HCT116 (cell line): ENCODE results near the gene NFX1. TPM values are rescaled to one million over a fixed set of nuclear protein-coding genes. Genes with fewer than 3 reads are reported as not detected.

Source experiments
- total RNA-seq: library from RNA; stranded (reverse); gene quantifications from one replicate; pipeline ENCODE4 v1.2.1, GENCODE V29; 2021; ENCODE audit not compliant: unreplicated experiment

NFX1 gene
- total RNA-seq, 1 experiment from 2014 or later: 31.7 TPM

Other genes starting within 250 kb of the NFX1 start
- gene SMU1, start 213.8 kb upstream of the NFX1 start, total RNA-seq: 30.5 TPM
- gene B4GALT1, start 123.2 kb upstream of the NFX1 start, total RNA-seq: 31.4 TPM
- gene SPINK4, start 50.3 kb upstream of the NFX1 start, total RNA-seq: not detected
- 58.2 TPM for gene BAG1, start 25.8 kb upstream of the NFX1 start, total RNA-seq
- 61.8 TPM for gene CHMP5, start 25.5 kb upstream of the NFX1 start, total RNA-seq
- gene AQP7, start 112.1 kb downstream of the NFX1 start, total RNA-seq: 0.96 TPM
- gene AQP3, start 157.1 kb downstream of the NFX1 start, total RNA-seq: 5.5 TPM
- 36.4 TPM for gene NOL6, start 183.4 kb downstream of the NFX1 start, total RNA-seq
- 3.9 TPM for gene ANKRD18B, start 233.7 kb downstream of the NFX1 start, total RNA-seq